Epithelial cell of esophagus (primary cell): Measurements from ENCODE around the gene IL16.

Experiments used
- DNase-seq: peaks from one replicate; pipeline ENCODE4 v3.0.0; 2010; ENCODE audit warnings: low read depth
- H3K4me3 ChIP-seq: 2 replicates; pipeline ENCODE4 v1.5.1; 2011; ENCODE audit warnings: mild to moderate bottlenecking, low read length, control low read depth
- TF ChIP-seq, protein P1 (sequence below): IDR thresholded peaks from 2 replicates; pipeline ENCODE4 v1.5.1; 2011; ENCODE audit warnings: low read depth, mild to moderate bottlenecking, low read length, control low read depth, inconsistent platforms; ENCODE audit not compliant: insufficient read depth; ENCODE audit errors: missing control alignments

IL16 gene

DNA sequence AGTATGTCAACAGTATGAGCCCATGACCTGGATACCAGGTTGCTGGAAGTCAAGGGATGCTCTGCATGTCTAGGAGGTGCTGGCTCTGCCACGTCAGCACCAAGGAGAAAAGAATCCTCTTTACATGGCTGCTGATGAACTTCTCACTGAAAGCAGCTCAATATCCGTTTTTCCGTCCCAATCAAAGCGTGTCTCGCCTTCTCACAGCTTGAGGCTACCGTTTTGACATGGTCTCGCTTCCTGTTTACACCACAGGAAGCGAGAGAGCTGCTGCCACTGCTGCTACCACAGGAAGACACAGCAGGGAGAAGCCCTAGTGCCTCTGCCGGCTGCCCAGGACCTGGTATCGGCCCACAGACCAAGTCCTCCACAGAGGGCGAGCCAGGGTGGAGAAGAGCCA, 100.0 kb downstream of the IL16 start:
- TF ChIP-seq, protein P1, sequence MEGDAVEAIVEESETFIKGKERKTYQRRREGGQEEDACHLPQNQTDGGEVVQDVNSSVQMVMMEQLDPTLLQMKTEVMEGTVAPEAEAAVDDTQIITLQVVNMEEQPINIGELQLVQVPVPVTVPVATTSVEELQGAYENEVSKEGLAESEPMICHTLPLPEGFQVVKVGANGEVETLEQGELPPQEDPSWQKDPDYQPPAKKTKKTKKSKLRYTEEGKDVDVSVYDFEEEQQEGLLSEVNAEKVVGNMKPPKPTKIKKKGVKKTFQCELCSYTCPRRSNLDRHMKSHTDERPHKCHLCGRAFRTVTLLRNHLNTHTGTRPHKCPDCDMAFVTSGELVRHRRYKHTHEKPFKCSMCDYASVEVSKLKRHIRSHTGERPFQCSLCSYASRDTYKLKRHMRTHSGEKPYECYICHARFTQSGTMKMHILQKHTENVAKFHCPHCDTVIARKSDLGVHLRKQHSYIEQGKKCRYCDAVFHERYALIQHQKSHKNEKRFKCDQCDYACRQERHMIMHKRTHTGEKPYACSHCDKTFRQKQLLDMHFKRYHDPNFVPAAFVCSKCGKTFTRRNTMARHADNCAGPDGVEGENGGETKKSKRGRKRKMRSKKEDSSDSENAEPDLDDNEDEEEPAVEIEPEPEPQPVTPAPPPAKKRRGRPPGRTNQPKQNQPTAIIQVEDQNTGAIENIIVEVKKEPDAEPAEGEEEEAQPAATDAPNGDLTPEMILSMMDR: no peak
- H3K4me3 ChIP-seq: no peak overlapping the region
- no peak for DNase-seq

DNA sequence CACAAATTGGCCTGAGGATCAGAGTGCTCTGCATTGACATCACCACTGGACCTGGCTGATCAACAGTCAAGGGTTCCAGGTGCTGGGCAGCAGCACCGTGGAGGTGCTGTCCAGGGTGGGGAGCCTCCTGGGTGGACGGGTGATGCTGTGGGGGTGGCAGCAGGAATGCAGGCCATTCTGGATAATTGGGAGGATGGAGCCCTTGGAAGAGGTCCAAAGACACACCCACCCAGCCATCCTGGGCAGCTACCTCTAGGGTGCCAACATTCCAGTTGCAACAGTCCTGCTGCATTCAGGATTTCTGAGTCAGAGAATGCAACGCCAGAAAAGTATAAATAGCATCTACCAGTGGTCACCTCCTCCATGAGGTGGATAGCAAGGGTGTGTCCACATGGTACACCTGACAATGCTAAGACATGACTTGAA, 100.5 kb downstream of the IL16 start:
- no peak overlapping the region for H3K4me3 ChIP-seq
- TF ChIP-seq, protein P1: peak; percentile 14
- DNase-seq: peak; percentile 96

DNA sequence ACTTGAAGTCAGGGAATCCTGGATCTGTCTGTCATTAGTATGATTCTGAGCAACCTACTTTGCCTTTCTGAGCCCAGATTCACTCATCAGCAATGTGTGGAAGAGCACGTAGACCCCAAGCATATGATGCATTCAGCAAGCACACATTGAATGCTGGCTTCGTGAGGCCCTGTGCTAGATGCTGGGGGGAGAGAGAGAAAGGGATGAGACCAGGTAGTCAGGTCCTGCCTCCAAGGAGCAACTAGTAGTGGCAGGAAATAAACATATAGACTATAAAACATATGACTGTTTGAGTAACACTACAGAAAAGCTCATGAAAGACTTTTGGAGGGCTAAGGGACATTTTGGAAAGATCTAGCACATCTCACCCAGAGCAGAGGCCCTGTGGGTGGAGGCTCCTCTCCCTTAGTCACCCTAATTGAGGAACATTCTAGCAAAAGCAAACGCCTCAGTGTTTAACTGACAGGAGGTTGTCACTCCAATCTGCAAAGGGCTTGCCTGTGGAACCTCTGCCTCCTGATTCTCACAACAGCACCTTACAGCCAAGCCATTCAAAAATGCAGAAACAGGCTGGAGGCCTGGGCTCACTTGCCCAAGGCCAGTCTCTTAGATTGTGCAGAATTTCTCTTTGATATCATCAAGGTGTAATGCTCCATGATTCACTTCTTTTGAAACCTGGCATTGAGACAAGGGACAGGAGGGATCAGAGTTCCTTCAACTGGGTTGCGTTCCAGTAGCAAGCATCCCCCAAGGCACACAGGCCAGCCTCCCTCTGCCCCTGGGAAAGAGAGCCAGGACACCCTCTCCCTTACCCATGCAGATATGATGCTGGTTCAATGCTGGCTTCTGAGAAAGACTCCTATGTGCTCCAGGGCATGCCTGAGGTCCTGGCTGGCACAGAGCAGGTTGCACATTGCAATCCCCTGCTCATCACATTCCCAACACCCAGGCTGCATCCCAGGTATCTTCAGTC, 101.2 kb downstream of the IL16 start:
- peak; percentile 47 for DNase-seq
- TF ChIP-seq, protein P1: no peak
- H3K4me3 ChIP-seq: no peak overlapping the region

DNA sequence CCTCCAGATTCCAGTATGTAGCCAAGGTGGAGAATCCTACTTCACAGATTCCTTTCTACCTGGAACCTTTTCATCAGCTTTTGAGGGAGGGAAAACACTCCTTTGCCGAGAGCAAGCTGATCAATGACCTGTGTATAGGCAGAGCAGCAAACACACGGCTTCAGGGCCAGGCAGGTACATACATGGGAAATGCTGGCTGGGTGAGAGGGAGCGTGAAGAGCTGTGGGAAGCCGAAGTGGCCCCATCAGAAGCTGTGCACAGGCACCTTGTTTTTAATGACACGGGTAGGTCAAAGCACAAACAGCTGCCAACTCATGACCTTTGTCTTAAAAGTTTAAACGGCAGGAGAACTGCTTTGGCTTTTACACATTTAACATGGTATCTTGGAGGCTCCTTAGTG, 101.9 kb downstream of the IL16 start:
- DNase-seq: no peak
- TF ChIP-seq, protein P1: no peak
- no peak overlapping the region for H3K4me3 ChIP-seq

DNA sequence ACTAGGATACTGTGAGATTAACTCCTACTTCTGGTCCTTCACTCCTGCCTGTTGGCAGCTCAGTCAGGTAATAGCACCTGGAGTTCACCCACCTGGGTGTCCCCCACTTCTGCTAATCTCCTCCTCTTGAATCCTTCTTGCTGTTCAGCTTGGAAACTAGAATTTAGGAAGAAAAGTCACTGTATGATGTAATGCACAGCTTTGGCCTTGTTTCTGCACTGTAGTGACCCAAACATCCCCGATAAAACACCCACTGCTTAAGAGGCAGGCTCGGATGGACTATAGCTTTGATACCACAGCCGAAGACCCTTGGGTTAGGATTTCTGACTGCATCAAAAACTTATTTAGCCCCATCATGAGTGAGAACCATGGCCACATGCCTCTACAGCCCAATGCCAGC, 102.5 kb downstream of the IL16 start:
- TF ChIP-seq, protein P1: no peak
- DNase-seq: no peak
- no peak overlapping the region for H3K4me3 ChIP-seq

DNA sequence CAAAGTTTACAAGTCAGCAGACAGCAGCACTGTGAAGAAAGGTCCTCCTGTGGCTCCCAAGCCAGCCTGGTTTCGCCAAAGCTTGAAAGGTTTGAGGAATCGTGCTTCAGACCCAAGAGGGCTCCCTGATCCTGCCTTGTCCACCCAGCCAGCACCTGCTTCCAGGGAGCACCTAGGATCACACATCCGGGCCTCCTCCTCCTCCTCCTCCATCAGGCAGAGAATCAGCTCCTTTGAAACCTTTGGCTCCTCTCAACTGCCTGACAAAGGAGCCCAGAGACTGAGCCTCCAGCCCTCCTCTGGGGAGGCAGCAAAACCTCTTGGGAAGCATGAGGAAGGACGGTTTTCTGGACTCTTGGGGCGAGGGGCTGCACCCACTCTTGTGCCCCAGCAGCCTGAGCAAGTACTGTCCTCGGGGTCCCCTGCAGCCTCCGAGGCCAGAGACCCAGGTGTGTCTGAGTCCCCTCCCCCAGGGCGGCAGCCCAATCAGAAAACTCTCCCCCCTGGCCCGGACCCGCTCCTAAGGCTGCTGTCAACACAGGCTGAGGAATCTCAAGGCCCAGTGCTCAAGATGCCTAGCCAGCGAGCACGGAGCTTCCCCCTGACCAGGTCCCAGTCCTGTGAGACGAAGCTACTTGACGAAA, 103.1 kb downstream of the IL16 start:
- TF ChIP-seq, protein P1: no peak
- no peak overlapping the region for H3K4me3 ChIP-seq
- no peak for DNase-seq
